Glutamatergic neuron (in vitro differentiated cells): ENCODE data around the gene SYT6. TPM values are rescaled to one million over a fixed set of nuclear protein-coding genes. Genes with fewer than 3 reads are reported as not detected.

ENCODE experiments used
- DNase-seq: peaks from one replicate; pipeline ENCODE4 v3.0.0; 2022
- H3K27ac Mint-ChIP-seq: one replicate; pipeline ENCODE4 v1.8.0; 2020; ENCODE audit warnings: mild to moderate bottlenecking, mixed read lengths, inconsistent platforms; ENCODE audit not compliant: unreplicated experiment
- H3K27me3 Mint-ChIP-seq: one replicate; pipeline ENCODE4 v1.8.0; 2020; ENCODE audit warnings: mild to moderate bottlenecking, moderate library complexity, mixed read lengths, inconsistent platforms; ENCODE audit not compliant: unreplicated experiment
- H3K36me3 Mint-ChIP-seq: one replicate; pipeline ENCODE4 v1.8.0; 2020; ENCODE audit warnings: mild to moderate bottlenecking, mixed read lengths, inconsistent platforms; ENCODE audit not compliant: unreplicated experiment
- H3K4me1 Mint-ChIP-seq: one replicate; pipeline ENCODE4 v1.8.0; 2020; ENCODE audit warnings: mild to moderate bottlenecking, low read depth, mixed read lengths, inconsistent platforms; ENCODE audit not compliant: unreplicated experiment
- H3K4me3 Mint-ChIP-seq: one replicate; pipeline ENCODE4 v1.8.0; 2020; ENCODE audit warnings: mild to moderate bottlenecking, mixed read lengths, inconsistent platforms; ENCODE audit not compliant: unreplicated experiment
- H3K9me3 Mint-ChIP-seq: one replicate; pipeline ENCODE4 v1.8.0; 2020; ENCODE audit warnings: mild to moderate bottlenecking, moderate library complexity, mixed read lengths, inconsistent platforms; ENCODE audit not compliant: unreplicated experiment
- total RNA-seq: library from RNA; stranded (reverse); fragmentation: NEBNext Ultra II Directional; extraction: Animal tissue kit (Norgen Biotek cat#: 25700); gene quantifications from one replicate; pipeline ENCODE4 v1.2.1, GENCODE V29; 2021; ENCODE audit not compliant: unreplicated experiment
- TF ChIP-seq, protein P1 (sequence below): fragments of 200-600 bp; sonication (generic); IDR thresholded peaks from one replicate; pipeline ENCODE4 v1.5.0; 2021; ENCODE audit not compliant: partially characterized antibody, unreplicated experiment

SYT6 gene
- total RNA-seq, 1 donor from 2014 or later: 11.1 TPM

DNA sequence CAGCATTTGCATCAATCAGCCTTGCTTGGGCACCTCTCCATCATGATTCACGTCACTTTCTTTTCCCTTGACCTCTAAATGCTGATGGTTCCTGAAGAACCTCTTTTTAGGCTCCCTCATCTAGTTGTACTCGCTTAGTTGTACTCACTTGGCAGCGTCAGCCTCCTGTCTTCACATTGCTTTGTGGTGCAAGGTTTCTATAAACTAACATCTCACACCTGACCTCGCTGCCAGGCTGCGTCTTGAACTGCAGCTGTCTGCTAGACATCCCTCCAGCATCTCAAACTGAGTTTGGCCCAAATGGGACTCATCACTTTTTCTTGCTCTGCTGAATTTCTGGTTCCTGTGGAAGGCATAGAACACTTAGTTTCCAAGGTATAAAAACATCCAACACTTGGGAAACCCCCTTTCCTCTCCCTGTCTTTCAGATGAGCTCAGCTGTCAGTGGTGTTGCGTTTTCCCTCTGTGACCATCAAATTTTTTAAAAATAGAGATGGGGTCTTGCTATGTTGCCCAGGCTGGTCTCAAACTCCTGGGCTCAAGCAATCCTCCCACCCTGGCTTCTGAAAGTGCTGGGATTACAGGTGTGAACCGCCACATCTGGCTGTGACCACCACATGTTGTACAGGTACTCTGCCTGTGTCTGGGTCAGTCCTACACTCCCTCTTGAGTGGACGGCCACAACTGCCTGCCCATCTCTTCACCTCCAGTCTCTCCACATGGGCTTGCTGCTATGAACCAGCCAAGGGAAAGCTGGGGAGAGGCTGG lies 66.9 kb downstream of the SYT6 start:
- DNase-seq: no peak
- TF ChIP-seq, protein P1, sequence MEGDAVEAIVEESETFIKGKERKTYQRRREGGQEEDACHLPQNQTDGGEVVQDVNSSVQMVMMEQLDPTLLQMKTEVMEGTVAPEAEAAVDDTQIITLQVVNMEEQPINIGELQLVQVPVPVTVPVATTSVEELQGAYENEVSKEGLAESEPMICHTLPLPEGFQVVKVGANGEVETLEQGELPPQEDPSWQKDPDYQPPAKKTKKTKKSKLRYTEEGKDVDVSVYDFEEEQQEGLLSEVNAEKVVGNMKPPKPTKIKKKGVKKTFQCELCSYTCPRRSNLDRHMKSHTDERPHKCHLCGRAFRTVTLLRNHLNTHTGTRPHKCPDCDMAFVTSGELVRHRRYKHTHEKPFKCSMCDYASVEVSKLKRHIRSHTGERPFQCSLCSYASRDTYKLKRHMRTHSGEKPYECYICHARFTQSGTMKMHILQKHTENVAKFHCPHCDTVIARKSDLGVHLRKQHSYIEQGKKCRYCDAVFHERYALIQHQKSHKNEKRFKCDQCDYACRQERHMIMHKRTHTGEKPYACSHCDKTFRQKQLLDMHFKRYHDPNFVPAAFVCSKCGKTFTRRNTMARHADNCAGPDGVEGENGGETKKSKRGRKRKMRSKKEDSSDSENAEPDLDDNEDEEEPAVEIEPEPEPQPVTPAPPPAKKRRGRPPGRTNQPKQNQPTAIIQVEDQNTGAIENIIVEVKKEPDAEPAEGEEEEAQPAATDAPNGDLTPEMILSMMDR: no peak
- H3K4me3 Mint-ChIP-seq: no peak overlapping the region
- peaks cover 5% of the 10 kb centered on the region for H3K27me3 Mint-ChIP-seq
- peaks cover 2% of the 10 kb centered on the region for H3K9me3 Mint-ChIP-seq
- H3K27ac Mint-ChIP-seq: no peak overlapping the region
- peaks cover 9% of the 10 kb centered on the region for H3K4me1 Mint-ChIP-seq
- peaks cover 10% of the 10 kb centered on the region for H3K36me3 Mint-ChIP-seq

DNA sequence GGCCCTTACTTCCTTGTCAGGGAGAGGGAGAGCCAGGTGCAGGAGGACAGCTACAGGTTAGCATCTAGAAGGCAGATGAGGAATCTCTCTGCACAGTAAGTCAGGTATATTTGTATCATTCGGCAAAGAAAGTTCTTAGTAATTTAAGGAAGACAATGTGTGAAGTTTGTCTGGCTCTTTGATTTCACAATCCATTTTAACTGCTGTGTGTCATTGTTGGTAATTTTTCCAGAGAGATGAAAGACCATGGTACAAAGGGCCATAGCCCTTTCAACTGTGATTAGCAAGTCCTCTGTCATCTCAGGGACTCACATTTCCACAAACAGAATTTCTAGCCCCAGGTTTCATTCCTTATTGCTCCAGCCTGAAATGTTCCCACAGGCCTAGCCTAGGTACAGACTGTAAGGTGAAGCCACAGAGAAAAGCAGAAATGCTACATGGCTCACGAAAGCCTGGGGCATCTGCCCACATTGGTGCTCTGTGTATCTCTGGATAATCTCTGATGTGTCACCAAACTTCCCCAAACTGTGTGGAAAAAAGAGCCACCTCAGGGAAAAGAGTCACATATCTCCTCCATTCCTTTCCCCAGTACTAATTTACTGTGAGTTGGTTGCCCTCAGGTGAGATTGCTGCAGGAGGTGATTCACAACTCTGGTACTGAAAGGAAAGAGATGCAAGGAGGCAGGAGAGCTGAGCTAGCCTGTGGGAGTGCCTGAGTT lies 70.6 kb downstream of the SYT6 start:
- H3K27me3 Mint-ChIP-seq: peaks cover 2% of the 10 kb centered on the region
- peaks cover 1% of the 10 kb centered on the region for H3K9me3 Mint-ChIP-seq
- H3K36me3 Mint-ChIP-seq: peaks cover 10% of the 10 kb centered on the region
- DNase-seq: no peak
- H3K27ac Mint-ChIP-seq: no peak overlapping the region
- no peak overlapping the region for H3K4me3 Mint-ChIP-seq
- no peaks in the 10 kb centered on the region for H3K4me1 Mint-ChIP-seq
- TF ChIP-seq, protein P1: no peak

DNA sequence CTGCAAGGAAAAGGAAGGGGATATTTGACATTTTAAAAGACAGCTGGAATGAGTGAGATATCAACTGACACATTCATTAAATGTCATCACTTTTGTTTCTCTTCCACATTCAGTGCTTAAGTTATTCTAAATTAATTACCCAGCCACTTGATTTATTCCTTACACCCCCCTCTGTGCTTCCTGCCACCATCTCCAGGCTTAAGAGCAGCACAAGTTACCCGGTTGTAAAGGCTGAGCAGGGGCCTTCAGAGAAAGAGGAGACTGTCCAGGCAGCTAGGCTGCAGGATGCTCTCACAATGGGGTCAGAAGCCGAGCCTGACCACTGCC lies 71.4 kb downstream of the SYT6 start:
- no peak overlapping the region for H3K4me3 Mint-ChIP-seq
- H3K27ac Mint-ChIP-seq: no peak overlapping the region
- TF ChIP-seq, protein P1: no peak
- no peaks in the 10 kb centered on the region for H3K9me3 Mint-ChIP-seq
- H3K36me3 Mint-ChIP-seq: peaks cover 10% of the 10 kb centered on the region
- H3K27me3 Mint-ChIP-seq: no peaks in the 10 kb centered on the region
- DNase-seq: no peak
- no peaks in the 10 kb centered on the region for H3K4me1 Mint-ChIP-seq

DNA sequence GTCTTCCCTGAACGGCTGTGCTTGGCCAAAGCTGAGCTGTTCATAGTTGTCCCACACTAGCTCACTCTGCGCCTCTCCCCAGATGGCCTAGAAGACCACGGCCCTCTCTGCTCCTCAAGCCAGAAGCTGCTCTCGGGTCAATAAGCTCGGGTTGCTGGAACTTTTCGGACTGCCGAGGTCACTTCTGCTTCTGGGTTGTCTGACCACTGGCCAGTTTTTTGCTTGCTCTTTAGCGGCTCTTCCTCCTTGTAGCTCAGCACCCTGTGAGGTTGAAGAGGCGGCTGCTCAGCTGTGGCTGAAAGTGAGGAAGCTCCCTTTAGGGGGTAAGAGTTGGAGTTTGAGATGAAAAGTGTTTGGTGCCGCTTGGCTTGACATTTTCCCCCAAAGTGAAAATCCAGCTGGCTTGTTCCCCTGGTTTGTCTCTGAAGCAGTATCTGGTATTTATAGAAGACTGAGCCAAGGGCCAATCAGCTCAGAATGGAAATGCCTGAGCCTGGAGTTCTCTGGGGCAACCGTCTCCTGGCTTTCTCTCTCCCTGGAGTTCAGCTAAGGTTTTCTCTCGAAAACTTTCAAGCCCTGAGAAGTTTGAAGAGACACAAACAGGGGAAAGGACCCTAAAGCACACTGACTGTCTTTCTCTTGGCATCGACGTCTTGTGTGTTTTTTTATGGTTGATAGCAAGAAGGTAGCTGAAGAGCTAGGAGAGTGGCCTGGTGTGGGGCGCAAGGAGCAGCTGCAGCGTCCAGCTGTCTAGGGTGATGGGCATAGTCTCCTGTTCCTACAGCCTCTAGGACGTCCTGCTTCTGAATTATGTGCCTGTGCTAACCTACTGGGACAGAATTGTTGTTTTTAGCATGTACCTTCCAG lies 72.0 kb downstream of the SYT6 start:
- Mint-ChIP-seq H3K36me3 (peaks cover 10% of the 10 kb centered on the region), H3K27ac (no peak overlapping the region), H3K4me1 (no peaks in the 10 kb centered on the region), H3K9me3 (no peaks in the 10 kb centered on the region), H3K4me3 (no peak overlapping the region), H3K27me3 (no peaks in the 10 kb centered on the region)
- no peak for DNase-seq
- TF ChIP-seq, protein P1: no peak
